ENCODE data around the gene WDR12. TPM values are rescaled to one million over a fixed set of nuclear protein-coding genes. Genes with fewer than 3 reads are reported as not detected.

WDR12 gene
- total and polyA plus RNA-seq, 2 of the 13 experiments (the other 11 are each of a cell fraction or from before 2014, with no cell fraction given) = 94.4 to 216 TPM

GRCh38 chr2:202871300-202872141 lies 40.0 kb downstream of the WDR12 start, which contains the start of gene ICA1L (continued):
- no peak for TF ChIP-seq ZSCAN30 (CRISPR knock-in tag; IDR thresholded peaks at IDR 0.05)
- peak; percentile 48 for TF ChIP-seq ZNF777 (CRISPR knock-in tag; IDR thresholded peaks at IDR 0.05)
- no peak for TF ChIP-seq TBP (CRISPR knock-in tag; IDR thresholded peaks at IDR 0.05)
- TF ChIP-seq SMARCC2 (IDR thresholded peaks at IDR 0.05) = no peak
- no peak for TF ChIP-seq GTF3A (CRISPR knock-in tag; conservative IDR thresholded peaks at IDR 0.05)
- TF ChIP-seq HNF4A (CRISPR knock-in tag; IDR thresholded peaks at IDR 0.05) = no peak
- TF ChIP-seq RBM22 (optimal IDR thresholded peaks at IDR 0.05; ENCODE audit: low read length) = no peak
- TF ChIP-seq ZNF24 (IDR thresholded peaks at IDR 0.05) = no peak
- TF ChIP-seq ZNF496 (CRISPR knock-in tag; IDR thresholded peaks at IDR 0.05; ENCODE audit: insufficient replicate concordance) = no peak
- no peak for TF ChIP-seq HNRNPK (IDR thresholded peaks at IDR 0.05; ENCODE audit: low read depth, low read length, poor library complexity, severe bottlenecking)
- TF ChIP-seq, protein P1, sequence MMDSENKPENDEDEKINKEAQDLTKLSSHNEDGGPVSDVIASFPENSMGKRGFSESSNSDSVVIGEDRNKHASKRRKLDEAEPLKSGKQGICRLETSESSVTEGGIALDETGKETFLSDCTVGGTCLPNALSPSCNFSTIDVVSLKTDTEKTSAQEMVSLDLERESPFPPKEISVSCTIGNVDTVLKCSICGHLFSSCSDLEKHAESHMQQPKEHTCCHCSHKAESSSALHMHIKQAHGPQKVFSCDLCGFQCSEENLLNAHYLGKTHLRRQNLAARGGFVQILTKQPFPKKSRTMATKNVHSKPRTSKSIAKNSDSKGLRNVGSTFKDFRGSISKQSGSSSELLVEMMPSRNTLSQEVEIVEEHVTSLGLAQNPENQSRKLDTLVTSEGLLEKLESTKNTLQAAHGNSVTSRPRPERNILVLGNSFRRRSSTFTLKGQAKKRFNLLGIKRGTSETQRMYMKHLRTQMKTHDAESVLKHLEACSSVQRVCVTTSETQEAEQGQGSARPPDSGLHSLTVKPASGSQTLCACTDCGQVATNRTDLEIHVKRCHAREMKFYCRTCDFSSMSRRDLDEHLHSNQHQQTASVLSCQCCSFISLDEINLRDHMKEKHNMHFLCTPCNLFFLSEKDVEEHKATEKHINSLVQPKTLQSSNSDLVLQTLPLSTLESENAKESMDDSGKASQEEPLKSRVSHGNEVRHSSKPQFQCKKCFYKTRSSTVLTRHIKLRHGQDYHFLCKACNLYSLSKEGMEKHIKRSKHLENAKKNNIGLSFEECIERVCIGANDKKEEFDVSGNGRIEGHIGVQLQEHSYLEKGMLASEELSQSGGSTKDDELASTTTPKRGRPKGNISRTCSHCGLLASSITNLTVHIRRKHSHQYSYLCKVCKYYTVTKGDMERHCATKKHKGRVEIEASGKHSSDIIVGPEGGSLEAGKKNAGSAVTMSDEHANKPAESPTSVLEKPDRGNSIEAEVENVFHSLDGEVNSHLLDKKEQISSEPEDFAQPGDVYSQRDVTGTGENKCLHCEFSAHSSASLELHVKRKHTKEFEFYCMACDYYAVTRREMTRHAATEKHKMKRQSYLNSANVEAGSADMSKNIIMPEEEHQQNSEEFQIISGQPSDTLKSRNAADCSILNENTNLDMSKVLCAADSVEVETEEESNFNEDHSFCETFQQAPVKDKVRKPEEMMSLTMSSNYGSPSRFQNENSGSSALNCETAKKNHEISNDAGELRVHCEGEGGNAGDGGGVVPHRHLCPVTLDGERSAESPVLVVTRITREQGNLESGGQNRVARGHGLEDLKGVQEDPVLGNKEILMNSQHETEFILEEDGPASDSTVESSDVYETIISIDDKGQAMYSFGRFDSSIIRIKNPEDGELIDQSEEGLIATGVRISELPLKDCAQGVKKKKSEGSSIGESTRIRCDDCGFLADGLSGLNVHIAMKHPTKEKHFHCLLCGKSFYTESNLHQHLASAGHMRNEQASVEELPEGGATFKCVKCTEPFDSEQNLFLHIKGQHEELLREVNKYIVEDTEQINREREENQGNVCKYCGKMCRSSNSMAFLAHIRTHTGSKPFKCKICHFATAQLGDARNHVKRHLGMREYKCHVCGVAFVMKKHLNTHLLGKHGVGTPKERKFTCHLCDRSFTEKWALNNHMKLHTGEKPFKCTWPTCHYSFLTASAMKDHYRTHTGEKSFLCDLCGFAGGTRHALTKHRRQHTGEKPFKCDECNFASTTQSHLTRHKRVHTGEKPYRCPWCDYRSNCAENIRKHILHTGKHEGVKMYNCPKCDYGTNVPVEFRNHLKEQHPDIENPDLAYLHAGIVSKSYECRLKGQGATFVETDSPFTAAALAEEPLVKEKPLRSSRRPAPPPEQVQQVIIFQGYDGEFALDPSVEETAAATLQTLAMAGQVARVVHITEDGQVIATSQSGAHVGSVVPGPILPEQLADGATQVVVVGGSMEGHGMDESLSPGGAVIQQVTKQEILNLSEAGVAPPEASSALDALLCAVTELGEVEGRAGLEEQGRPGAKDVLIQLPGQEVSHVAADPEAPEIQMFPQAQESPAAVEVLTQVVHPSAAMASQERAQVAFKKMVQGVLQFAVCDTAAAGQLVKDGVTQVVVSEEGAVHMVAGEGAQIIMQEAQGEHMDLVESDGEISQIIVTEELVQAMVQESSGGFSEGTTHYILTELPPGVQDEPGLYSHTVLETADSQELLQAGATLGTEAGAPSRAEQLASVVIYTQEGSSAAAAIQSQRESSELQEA (CRISPR knock-in tag; IDR thresholded peaks at IDR 0.05; ENCODE audit: not compliant biosample characterization) = peak; percentile 63
- no peak for TF ChIP-seq ZNF709 (CRISPR knock-in tag; IDR thresholded peaks at IDR 0.05)
- TF ChIP-seq FIP1L1 (IDR thresholded peaks at IDR 0.05; ENCODE audit: borderline replicate concordance, insufficient read depth, low read depth, low read length) = no peak
- TF ChIP-seq CHCHD3 (CRISPR knock-in tag; IDR thresholded peaks at IDR 0.05) = peak; percentile 25; the same call in 1 of the 2 replicates
- no peak for TF ChIP-seq MTERF4 (CRISPR knock-in tag; IDR thresholded peaks at IDR 0.05)
- no peak for TF ChIP-seq LRRFIP1 (CRISPR knock-in tag; conservative IDR thresholded peaks at IDR 0.05)
